BJ (cell line): Measurements from ENCODE around the gene ODR4. TPM values are rescaled to one million over a fixed set of nuclear protein-coding genes. Genes with fewer than 3 reads are reported as not detected.

Experiments used
- CTCF ChIA-PET: fragments of 350-600 bp; formaldehyde crosslinking; extraction: SDS; loops from one replicate; lab custom pipeline; 2021; ENCODE audit warnings: antibody characterized with exemption, inconsistent platforms; lab: Yijun Ruan, JAX
- POLR2A ChIA-PET: fragments of 300-600 bp; sonication (Branson Sonifier 250); formaldehyde crosslinking; extraction: SDS; loops from one replicate; lab custom pipeline; 2021; ENCODE audit warnings: antibody characterized with exemption; lab: Charles Lee
- DNase-seq: peaks from one replicate; pipeline ENCODE4 v3.0.0-alpha.2; 2011; ENCODE audit warnings: low read depth
- H3K27me3 ChIP-seq: 2 replicates; pipeline ENCODE4 v1.6.0; 2011; ENCODE audit warnings: low read length; ENCODE audit not compliant: control insufficient read depth, insufficient read depth
- H3K36me3 ChIP-seq: 2 replicates; pipeline ENCODE4 v1.5.1; 2011; ENCODE audit warnings: low read length; ENCODE audit not compliant: control insufficient read depth, insufficient read depth
- H3K4me3 ChIP-seq: 2 replicates; pipeline ENCODE4 v1.5.1; 2011; ENCODE audit warnings: low read depth, mild to moderate bottlenecking, control low read depth, low read length
- CTCF ChIP-seq: IDR thresholded peaks from 2 replicates; pipeline ENCODE4 v1.5.1; 2011; ENCODE audit warnings: low read depth, mild to moderate bottlenecking, control low read depth, inconsistent platforms, low read length, moderate library complexity; ENCODE audit not compliant: insufficient read depth
- polyA plus RNA-seq: library from polyadenylated mRNA; depleted of rRNA; stranded (reverse); fragments of >200 nt; gene quantifications from 2 replicates; pipeline ENCODE4 v1.2.3, GENCODE V29; 2011

ODR4 gene
- polyA plus RNA-seq, 1 experiment = 6.2 TPM

- no peak for DNase-seq
- ChIA-PET CTCF (no interaction called here), POLR2A (no interaction called here)
- no peak for TF ChIP-seq CTCF
- H3K4me3 ChIP-seq = no peak overlapping the region
- no peaks in the 10 kb centered on the region for H3K36me3 ChIP-seq
- H3K27me3 ChIP-seq = no peaks in the 10 kb centered on the region
Observed at GRCh38 chr1:186435336-186435735, 59.7 kb downstream of the ODR4 start.

- Histone ChIP-seq H3K27me3 (no peaks in the 10 kb centered on the region), H3K4me3 (no peak overlapping the region), H3K36me3 (no peaks in the 10 kb centered on the region)
- DNase-seq = no peak
- ChIA-PET CTCF (interaction anchor here (0.8 kb wide), 1 partner anchor 15 kb away, joined by 3 read pairs; no protein-coding TSS in a partner anchor), POLR2A (no interaction called here)
- no peak for TF ChIP-seq CTCF
Observed at GRCh38 chr1:186438567-186438966, 62.9 kb downstream of the ODR4 start.

- Histone ChIP-seq H3K36me3 (no peaks in the 10 kb centered on the region), H3K4me3 (no peak overlapping the region), H3K27me3 (no peaks in the 10 kb centered on the region)
- no peak for DNase-seq
- no peak for TF ChIP-seq CTCF
- ChIA-PET CTCF (no interaction called here), POLR2A (no interaction called here)
Observed at GRCh38 chr1:186440584-186440983, 64.9 kb downstream of the ODR4 start.

- Histone ChIP-seq H3K4me3 (no peak overlapping the region), H3K36me3 (no peaks in the 10 kb centered on the region), H3K27me3 (no peaks in the 10 kb centered on the region)
- ChIA-PET CTCF (no interaction called here), POLR2A (no interaction called here)
- no peak for DNase-seq
- no peak for TF ChIP-seq CTCF
Observed at GRCh38 chr1:186442651-186443375, 67.2 kb downstream of the ODR4 start.

- no peak for DNase-seq
- no peaks in the 10 kb centered on the region for H3K27me3 ChIP-seq
- H3K36me3 ChIP-seq = no peaks in the 10 kb centered on the region
- H3K4me3 ChIP-seq = no peak overlapping the region
- POLR2A ChIA-PET = no interaction called here
- CTCF ChIA-PET = no interaction called here
- TF ChIP-seq CTCF = no peak
Observed at GRCh38 chr1:186443638-186444037, 68.0 kb downstream of the ODR4 start.
